ENCODE data around the gene NINL. TPM values are rescaled to one million over a fixed set of nuclear protein-coding genes. Genes with fewer than 3 reads are reported as not detected.
"Not testable (repeated sequence)": the region's sequence is repeated elsewhere in the genome, so short reads cannot be mapped to it uniquely, and the experiment has no call there.

The NINL gene
- total RNA-seq, 4 donors from 2014 or later = 4.0 to 16.5 (median 7.9) TPM

DNA sequence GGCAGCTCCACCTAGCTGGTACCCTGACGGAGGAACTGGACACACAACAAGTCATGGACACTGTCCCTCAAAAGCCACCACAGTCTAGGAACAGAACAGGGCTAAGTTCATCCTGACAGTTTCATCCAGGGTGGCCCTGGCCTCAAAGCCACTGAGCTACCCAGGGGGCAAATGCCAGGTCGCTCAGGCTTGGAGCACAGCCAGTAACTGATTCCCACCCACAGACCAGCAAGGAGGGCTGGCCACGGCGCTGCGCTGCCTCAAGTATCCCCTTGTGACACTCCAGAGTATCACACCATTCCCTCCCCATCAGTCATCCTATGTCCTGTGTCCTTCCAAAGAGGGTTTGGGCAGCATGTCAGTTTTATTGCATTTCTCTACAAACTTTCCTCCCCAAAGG lies 105.7 kb downstream of the NINL start:
- Histone ChIP-seq H3K9me3 (no peaks in the 10 kb centered on the region), H3K27ac (no peak overlapping the region), H3K4me1 (no peaks in the 10 kb centered on the region), H3K27me3 (no peaks in the 10 kb centered on the region), H3K4me3 (no peak overlapping the region), H3K36me3 (peaks cover 0 to 12% (median 0%) of the 10 kb centered on the region in 3 donors)
- TF ChIP-seq POLR2A (IDR thresholded peaks at IDR 0.05) = no peak
- TF ChIP-seq, protein P1, sequence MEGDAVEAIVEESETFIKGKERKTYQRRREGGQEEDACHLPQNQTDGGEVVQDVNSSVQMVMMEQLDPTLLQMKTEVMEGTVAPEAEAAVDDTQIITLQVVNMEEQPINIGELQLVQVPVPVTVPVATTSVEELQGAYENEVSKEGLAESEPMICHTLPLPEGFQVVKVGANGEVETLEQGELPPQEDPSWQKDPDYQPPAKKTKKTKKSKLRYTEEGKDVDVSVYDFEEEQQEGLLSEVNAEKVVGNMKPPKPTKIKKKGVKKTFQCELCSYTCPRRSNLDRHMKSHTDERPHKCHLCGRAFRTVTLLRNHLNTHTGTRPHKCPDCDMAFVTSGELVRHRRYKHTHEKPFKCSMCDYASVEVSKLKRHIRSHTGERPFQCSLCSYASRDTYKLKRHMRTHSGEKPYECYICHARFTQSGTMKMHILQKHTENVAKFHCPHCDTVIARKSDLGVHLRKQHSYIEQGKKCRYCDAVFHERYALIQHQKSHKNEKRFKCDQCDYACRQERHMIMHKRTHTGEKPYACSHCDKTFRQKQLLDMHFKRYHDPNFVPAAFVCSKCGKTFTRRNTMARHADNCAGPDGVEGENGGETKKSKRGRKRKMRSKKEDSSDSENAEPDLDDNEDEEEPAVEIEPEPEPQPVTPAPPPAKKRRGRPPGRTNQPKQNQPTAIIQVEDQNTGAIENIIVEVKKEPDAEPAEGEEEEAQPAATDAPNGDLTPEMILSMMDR (IDR thresholded peaks at IDR 0.05) = no peak
- no peak for DNase-seq

DNA sequence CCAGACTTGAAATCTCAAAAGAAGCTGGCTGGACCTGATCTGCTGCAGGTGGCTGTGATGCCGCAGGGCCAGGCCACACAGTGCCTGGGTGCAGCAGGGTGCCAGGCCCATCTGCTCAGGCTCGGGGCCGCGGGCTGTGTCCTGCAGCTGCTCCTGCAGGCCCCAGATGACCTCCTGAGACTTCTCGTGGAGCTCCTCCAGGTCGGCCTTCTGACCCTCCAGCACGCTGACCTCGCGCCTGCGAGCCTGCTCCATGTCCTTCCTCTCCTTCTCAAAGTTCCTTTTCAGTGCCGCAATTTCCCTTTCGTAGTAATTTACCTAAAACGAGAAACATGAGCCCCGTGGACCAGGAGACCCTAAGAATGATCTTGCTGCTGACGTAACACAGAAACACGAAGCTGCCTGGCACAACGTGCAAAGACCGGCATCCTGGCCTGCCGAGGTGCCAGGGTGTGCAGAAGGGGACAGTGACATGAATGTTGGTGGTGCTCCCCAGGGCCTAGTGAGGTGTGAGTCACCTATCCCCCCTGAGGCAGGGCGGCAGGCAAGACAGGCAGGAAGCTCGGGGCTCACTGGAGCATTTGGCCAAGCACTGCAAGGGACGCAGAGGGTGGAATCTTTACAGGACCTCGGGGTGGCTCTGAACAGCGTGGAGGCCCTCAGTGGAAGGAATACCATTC lies 106.3 kb downstream of the NINL start:
- no peak for TF ChIP-seq POLR2A (IDR thresholded peaks at IDR 0.05)
- TF ChIP-seq, protein P1 (IDR thresholded peaks at IDR 0.05) = no peak
- H3K4me3 ChIP-seq = no peak overlapping the region
- peak in 1 of 3 donors; percentile 19 for DNase-seq
- H3K27ac ChIP-seq = no peak overlapping the region
- peaks cover 0 to 12% (median 0%) of the 10 kb centered on the region in 3 donors for H3K36me3 ChIP-seq
- no peaks in the 10 kb centered on the region for H3K4me1 ChIP-seq
- no peaks in the 10 kb centered on the region for H3K9me3 ChIP-seq
- no peaks in the 10 kb centered on the region for H3K27me3 ChIP-seq

DNA sequence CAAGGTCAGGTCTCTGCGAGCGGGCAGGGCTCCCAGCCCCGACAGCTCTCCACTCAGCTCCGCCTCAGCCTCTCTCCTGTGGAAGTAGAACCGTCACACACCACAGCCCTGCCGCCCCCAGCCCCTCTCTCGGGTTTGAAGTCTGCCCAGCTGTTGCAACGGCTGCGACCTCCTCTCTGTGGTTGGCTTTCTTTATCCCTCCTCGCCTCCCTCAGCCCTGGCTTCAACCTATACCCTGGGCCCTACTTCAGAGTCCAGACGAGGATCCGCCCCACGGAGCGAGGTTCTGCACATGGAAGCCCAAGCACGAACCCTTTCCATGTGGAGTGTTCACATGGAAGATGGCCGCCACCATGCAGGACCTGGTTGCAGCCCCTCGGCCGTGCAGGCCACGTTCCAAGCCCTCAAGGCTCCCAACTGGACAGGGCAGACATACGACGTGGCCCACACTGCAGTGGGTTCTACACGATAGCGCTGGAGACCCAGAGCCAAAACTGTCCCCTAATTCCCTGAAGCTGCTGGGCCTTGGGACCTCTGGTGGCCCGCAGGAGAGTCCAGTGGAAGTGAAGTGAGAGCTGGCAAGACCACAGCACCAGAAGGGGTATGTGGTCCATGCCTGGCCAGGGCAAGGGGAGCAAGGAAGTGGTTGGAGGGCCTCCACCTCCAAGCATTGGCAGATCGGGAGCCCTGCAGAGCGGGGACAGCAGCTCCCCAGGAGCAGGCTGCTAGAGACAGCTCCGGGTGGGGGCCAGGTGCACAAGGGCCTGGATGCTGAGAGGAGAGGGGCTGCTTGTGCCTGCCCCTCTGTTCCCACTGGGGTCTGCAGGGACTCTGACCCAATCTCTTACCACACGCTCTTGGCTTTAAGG lies 108.1 kb downstream of the NINL start:
- Histone ChIP-seq H3K4me1 (no peaks in the 10 kb centered on the region), H3K9me3 (no peaks in the 10 kb centered on the region), H3K36me3 (peaks cover 0 to 12% (median 0%) of the 10 kb centered on the region in 3 donors), H3K27me3 (no peaks in the 10 kb centered on the region), H3K4me3 (no peak overlapping the region), H3K27ac (no peak overlapping the region)
- no peak for DNase-seq
- TF ChIP-seq, protein P1 (IDR thresholded peaks at IDR 0.05) = no peak
- TF ChIP-seq POLR2A (IDR thresholded peaks at IDR 0.05) = no peak

DNA sequence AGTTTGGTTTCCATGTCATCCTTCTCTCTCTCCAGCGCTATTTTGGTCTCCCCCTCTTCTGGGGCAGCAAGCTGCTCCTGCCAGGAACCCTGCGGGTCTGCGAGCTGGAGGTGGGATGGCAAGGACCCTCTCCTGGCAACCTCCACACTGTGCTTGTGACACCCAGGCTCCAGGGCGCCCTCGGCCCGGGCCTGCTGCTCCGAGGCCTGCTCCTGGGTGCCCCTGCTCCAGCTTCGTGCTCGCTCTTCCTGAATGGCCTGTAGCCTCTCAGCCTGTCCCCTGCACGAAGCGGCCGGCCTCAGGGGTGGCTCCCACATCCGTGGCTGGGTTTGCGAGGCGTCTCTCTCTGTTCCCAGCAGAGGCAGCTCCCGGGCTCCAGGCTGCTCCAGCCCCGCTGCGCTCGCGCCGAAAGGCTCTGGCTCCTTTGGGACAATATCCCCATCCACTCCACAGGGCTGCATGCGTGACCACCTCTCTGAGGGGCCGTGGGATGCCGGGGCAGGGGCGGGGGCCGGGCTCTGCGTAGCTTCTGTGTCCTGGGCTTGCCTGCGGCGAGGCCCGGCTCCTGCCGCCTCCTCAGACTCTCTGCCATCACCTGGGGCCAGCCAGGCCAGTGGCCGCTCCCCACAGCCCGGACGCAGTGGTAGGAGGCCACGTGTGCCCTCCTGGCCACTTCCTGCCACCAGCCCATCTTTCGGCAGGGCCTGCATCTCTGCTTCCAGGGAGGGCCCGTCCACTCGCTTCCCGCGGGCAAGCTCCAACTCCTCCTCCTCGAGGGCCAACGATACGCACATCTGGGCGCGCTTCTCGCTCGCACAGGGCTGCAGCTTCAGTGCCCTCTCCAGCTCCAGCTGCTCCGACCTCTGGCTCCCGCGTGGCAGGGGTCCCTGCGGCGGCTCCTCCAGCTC lies 109.0 kb downstream of the NINL start:
- H3K27ac ChIP-seq = no peak overlapping the region
- no peaks in the 10 kb centered on the region for H3K9me3 ChIP-seq
- no peaks in the 10 kb centered on the region for H3K27me3 ChIP-seq
- H3K36me3 ChIP-seq = peaks cover 0 to 7% (median 0%) of the 10 kb centered on the region in 3 donors
- no peak for TF ChIP-seq POLR2A (IDR thresholded peaks at IDR 0.05)
- TF ChIP-seq, protein P1 (IDR thresholded peaks at IDR 0.05) = no peak
- no peak for DNase-seq
- no peak overlapping the region for H3K4me3 ChIP-seq
- H3K4me1 ChIP-seq = no peaks in the 10 kb centered on the region

DNA sequence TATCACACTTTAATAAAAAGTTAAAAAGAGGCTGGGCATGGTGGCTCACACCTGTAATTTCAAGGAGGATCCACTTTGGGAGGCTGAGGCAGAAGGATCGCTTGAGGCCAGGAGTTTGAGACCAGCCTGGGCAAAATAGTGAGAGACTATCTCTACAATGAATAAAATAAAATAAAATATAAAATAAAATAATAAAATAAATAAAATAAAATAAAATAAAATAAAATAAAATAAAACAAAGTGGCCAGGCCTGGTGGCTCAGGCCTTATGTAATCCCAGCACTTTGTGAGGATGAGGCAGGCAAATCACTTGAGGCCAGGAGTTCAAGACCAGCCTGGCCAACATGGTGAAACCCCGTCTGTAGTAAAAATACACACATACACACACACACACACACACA lies 112.0 kb downstream of the NINL start:
- not testable (repeated sequence) for H3K36me3 ChIP-seq, DNase-seq, H3K27me3 ChIP-seq, H3K4me3 ChIP-seq, H3K9me3 ChIP-seq, H3K27ac ChIP-seq, H3K4me1 ChIP-seq

All from Peyer's patch (tissue), 4 donors.